ENCODE data around the gene C3AR1.

The C3AR1 gene

DNA sequence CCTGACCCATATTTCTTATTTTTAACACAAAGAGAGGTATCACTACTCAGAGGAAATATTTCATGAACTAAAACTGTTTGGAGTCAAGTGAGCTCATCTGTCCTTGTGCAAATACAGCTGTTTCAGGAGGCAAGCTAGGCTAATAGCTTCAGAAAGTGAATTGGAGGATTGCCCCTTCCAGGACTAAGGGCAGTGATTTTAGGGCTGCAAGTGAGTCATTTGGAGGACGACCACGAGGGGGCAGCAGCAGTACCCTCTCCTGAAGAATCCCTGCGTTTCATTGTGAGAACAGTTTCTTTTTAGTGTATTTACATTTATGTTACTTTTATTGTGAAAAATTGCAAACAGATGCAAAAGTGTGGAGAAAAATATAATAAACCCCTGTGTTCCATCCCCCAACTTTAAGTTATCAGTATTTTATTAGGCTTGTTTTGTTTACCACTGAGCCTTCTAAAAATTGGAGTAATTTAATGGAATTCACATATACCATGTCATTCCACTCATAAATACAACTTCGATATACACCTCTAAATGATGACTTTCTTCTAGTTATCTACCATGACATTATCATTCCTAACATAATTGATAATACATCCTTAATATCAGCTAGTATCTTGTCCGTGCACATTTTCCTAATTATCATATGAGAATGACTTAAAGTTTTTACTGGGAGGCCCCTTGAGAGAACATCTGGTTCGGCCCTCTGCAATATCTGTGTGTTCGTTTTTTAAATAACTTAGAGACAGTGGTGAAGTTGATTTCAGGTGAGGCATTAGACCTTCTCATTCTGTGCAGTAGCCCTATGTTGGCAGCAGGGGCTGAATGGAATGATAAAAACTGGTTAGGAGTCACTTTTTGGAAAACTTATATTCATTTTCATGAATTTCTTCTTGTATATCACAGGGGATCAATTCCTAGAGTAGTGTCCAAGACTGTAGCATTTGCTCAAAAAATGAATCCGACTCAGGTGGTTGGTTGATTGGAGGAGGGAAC is 19.9 kb downstream of the C3AR1 start:
- TF ChIP-seq SPI1 (IDR thresholded peaks at IDR 0.05; ENCODE audit: low read depth, low read length): no peak
- no peak for TF ChIP-seq POU2F2 (IDR thresholded peaks at IDR 0.05; ENCODE audit: low read depth, low read length)
- TF ChIP-seq POLR2A (IDR thresholded peaks at IDR 0.05; ENCODE audit: low read depth, low read length): no peak
- no peak for TF ChIP-seq POLR2AphosphoS5 (IDR thresholded peaks at IDR 0.05; ENCODE audit: low read depth, low read length)
- TF ChIP-seq PAX5 (IDR thresholded peaks at IDR 0.05; ENCODE audit: insufficient read depth, low read length, severe bottlenecking): no peak
- TF ChIP-seq TAF1 (IDR thresholded peaks at IDR 0.05; ENCODE audit: low read depth, low read length): no peak
- DNase-seq (ENCODE audit: insufficient read length, low spot score) (peak; percentile 76), FAIRE-seq (peak; percentile 89)

DNA sequence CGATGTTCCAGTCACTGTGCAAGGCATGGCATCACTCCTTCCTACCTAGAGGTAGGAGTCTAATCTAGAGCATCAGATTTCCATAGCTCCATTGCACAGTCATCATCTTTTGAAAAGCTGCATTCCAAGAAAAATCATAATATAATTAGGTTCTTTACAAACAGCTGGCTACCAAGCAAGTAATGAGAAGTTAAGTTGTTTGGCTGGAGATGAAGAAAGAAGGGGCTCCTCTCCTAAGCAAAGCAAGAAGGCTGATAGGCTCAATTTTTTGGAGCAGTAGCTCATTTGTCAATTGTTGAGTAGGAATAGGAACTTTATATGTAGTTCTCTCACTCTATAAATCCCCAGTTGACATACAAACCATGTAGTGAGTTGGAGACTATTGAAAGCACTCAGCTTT is 25.4 kb downstream of the C3AR1 start:
- no peak for FAIRE-seq
- DNase-seq (ENCODE audit: insufficient read length, low spot score): no peak
- TF ChIP-seq POLR2A (IDR thresholded peaks at IDR 0.05; ENCODE audit: low read depth, low read length) (no peak), TAF1 (IDR thresholded peaks at IDR 0.05; ENCODE audit: low read depth, low read length) (no peak), PAX5 (IDR thresholded peaks at IDR 0.05; ENCODE audit: insufficient read depth, low read length, severe bottlenecking) (no peak), POU2F2 (IDR thresholded peaks at IDR 0.05; ENCODE audit: low read depth, low read length) (no peak), POLR2AphosphoS5 (IDR thresholded peaks at IDR 0.05; ENCODE audit: low read depth, low read length) (no peak), SPI1 (IDR thresholded peaks at IDR 0.05; ENCODE audit: low read depth, low read length) (no peak)

DNA sequence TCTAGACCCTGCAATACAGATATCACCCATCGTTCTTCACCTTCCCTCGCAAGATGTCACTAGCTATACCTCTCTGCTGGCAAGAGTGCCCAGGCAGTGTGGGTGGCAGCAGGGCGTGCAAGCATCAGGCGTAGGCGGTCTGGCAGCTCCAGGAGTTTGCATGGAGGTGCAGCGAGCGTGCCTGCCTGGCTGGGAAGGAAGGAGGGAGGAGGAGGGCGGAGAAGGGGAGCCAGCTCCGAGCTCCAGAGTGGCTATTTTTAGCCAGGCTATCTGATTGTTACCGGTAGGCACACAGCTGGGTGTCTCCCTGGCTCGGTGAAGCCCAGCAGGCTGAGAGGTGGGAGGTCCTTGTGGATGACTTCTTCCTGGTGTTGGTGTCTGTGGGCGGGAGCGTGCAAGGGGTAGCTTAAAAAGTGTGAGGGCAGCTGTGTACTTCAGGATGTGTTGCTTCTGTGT is 27.5 kb downstream of the C3AR1 start:
- no peak for DNase-seq (ENCODE audit: insufficient read length, low spot score)
- TF ChIP-seq POLR2A (IDR thresholded peaks at IDR 0.05; ENCODE audit: low read depth, low read length): no peak
- no peak for TF ChIP-seq PAX5 (IDR thresholded peaks at IDR 0.05; ENCODE audit: insufficient read depth, low read length, severe bottlenecking)
- TF ChIP-seq TAF1 (IDR thresholded peaks at IDR 0.05; ENCODE audit: low read depth, low read length): no peak
- TF ChIP-seq POU2F2 (IDR thresholded peaks at IDR 0.05; ENCODE audit: low read depth, low read length): no peak
- no peak for TF ChIP-seq SPI1 (IDR thresholded peaks at IDR 0.05; ENCODE audit: low read depth, low read length)
- TF ChIP-seq POLR2AphosphoS5 (IDR thresholded peaks at IDR 0.05; ENCODE audit: low read depth, low read length): no peak
- FAIRE-seq: peak; percentile 81

DNA sequence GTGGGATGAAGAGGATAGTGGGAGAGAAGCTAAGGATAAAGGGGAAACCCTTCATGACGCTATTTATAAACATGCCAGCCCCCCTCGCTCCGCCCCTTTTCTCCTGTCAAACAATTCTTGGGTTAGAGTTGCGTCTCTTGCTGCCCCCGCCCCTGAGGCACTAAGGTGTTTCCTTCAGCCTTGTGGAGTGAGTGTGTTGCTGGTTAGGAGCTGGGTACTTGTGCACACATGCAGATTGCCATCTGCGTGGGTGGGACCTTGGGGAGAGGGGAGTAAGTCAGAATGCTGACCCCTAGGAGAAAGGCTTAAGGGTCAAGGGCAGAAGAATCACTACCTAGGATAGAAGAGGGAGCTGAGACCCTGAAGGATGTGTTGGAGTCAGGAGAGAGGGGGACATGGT is 28.2 kb downstream of the C3AR1 start:
- TF ChIP-seq TAF1 (IDR thresholded peaks at IDR 0.05; ENCODE audit: low read depth, low read length) (no peak), POLR2A (IDR thresholded peaks at IDR 0.05; ENCODE audit: low read depth, low read length) (no peak), PAX5 (IDR thresholded peaks at IDR 0.05; ENCODE audit: insufficient read depth, low read length, severe bottlenecking) (no peak), POU2F2 (IDR thresholded peaks at IDR 0.05; ENCODE audit: low read depth, low read length) (no peak), POLR2AphosphoS5 (IDR thresholded peaks at IDR 0.05; ENCODE audit: low read depth, low read length) (no peak), SPI1 (IDR thresholded peaks at IDR 0.05; ENCODE audit: low read depth, low read length) (no peak)
- DNase-seq (ENCODE audit: insufficient read length, low spot score) (no peak), FAIRE-seq (no peak)

DNA sequence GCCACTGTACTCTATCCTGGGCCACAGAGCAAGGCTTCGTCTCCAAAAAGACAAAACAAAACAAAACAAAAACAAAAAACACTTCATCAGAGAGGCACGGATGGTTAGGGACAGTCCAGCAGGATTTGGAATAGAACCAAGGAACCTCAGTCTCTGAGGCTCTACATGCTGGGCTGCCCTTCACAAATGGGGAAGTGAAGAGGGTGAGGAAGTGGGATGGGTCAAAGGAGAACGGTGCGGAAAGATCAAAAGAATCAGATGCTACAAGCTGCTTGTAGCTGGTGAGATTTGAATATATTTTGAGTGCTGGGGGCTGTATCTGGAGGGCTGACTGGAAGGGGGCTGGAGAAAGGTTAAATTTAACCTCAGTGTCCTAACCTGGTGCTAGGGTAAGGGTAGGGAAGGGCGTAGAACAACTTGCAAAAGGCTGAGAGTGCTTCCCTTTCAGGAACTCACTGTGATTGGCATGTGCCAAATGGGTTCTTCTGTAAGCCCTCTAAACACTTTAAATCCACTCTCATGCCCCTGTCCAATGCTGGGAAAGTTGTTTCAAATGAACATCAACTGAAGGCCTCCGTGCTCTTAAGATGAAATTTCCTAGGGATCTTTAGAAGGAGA is 29.0 kb downstream of the C3AR1 start:
- FAIRE-seq (peak; percentile 72), DNase-seq (ENCODE audit: insufficient read length, low spot score) (no peak)
- no peak for TF ChIP-seq PAX5 (IDR thresholded peaks at IDR 0.05; ENCODE audit: insufficient read depth, low read length, severe bottlenecking)
- peak; percentile 97 for TF ChIP-seq SPI1 (IDR thresholded peaks at IDR 0.05; ENCODE audit: low read depth, low read length)

DNA sequence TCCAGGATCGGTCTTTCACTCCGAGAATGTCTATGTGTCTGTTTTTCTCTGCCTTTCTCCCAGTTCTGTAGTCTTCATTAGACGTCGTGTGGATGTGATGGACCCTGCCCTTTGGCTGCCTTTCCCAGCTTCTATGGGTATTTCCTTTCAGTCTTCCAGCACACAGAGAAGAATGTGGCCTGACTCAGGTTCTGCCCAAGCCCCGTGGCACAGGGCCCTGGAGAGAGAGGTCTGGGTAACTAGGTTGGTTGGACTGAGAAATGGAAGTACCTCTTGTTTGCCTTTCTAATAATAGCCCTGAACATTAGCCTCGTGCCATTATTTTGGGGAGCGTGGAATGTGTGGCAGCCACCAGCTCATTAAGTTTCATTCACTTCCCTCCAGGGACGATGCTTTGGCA is 29.8 kb downstream of the C3AR1 start:
- FAIRE-seq: no peak
- DNase-seq (ENCODE audit: insufficient read length, low spot score): no peak
- TF ChIP-seq TAF1 (IDR thresholded peaks at IDR 0.05; ENCODE audit: low read depth, low read length) (no peak), POLR2A (IDR thresholded peaks at IDR 0.05; ENCODE audit: low read depth, low read length) (no peak), POLR2AphosphoS5 (IDR thresholded peaks at IDR 0.05; ENCODE audit: low read depth, low read length) (no peak), PAX5 (IDR thresholded peaks at IDR 0.05; ENCODE audit: insufficient read depth, low read length, severe bottlenecking) (no peak)

DNA sequence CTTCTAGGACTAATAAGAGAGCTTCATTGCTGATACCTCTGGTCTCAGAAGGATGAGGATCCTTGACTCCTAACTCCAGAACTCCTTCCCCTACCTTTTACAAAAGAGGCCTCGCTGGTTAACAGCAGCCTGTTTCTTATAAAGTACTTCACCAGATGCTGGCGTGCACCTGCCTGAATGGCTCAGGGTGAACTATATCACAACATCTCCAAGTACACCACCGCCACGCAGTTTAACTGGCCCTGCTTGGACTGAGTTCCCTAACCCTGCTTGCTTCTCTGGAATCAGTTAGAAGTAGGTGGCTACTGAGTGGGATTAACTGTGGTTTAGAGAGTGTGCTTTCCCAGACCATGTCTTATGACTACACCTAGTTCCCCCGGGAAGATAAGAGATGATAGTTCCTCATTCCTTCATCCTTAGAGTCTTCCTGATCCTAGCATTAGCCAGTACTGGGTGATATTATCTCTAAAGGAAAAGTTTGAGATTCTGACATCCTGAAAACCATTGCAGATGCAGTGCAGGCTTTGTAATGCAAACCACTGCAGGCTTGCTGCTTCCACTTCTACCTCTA is 30.6 kb downstream of the C3AR1 start:
- TF ChIP-seq PAX5 (IDR thresholded peaks at IDR 0.05; ENCODE audit: insufficient read depth, low read length, severe bottlenecking) (no peak), TAF1 (IDR thresholded peaks at IDR 0.05; ENCODE audit: low read depth, low read length) (no peak), POU2F2 (IDR thresholded peaks at IDR 0.05; ENCODE audit: low read depth, low read length) (no peak)
- no peak for DNase-seq (ENCODE audit: insufficient read length, low spot score)
- FAIRE-seq: no peak

DNA sequence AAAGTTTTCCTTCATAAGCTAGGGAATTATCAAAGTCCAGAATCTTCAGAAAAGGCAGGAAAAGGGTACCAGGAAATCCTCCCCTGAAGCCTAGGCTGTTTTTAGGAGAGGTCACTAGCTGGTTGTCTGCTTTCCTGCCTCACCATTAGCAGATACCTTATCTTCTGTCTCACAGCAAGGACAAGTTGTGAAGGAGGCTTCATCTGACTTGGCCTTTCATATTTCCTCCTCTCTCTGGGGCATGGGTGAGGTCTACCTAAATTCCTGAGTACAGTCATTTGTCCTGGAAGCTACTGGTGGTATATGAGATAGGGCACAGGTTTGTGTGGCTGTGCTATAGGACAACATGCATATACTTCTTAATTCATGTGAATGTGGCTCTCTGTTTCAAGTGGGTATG is 31.4 kb downstream of the C3AR1 start:
- TF ChIP-seq POLR2AphosphoS5 (IDR thresholded peaks at IDR 0.05; ENCODE audit: low read depth, low read length) (no peak), SPI1 (IDR thresholded peaks at IDR 0.05; ENCODE audit: low read depth, low read length) (no peak), POU2F2 (IDR thresholded peaks at IDR 0.05; ENCODE audit: low read depth, low read length) (no peak), POLR2A (IDR thresholded peaks at IDR 0.05; ENCODE audit: low read depth, low read length) (no peak), TAF1 (IDR thresholded peaks at IDR 0.05; ENCODE audit: low read depth, low read length) (no peak), PAX5 (IDR thresholded peaks at IDR 0.05; ENCODE audit: insufficient read depth, low read length, severe bottlenecking) (no peak)
- no peak for FAIRE-seq
- DNase-seq (ENCODE audit: insufficient read length, low spot score): no peak

DNA sequence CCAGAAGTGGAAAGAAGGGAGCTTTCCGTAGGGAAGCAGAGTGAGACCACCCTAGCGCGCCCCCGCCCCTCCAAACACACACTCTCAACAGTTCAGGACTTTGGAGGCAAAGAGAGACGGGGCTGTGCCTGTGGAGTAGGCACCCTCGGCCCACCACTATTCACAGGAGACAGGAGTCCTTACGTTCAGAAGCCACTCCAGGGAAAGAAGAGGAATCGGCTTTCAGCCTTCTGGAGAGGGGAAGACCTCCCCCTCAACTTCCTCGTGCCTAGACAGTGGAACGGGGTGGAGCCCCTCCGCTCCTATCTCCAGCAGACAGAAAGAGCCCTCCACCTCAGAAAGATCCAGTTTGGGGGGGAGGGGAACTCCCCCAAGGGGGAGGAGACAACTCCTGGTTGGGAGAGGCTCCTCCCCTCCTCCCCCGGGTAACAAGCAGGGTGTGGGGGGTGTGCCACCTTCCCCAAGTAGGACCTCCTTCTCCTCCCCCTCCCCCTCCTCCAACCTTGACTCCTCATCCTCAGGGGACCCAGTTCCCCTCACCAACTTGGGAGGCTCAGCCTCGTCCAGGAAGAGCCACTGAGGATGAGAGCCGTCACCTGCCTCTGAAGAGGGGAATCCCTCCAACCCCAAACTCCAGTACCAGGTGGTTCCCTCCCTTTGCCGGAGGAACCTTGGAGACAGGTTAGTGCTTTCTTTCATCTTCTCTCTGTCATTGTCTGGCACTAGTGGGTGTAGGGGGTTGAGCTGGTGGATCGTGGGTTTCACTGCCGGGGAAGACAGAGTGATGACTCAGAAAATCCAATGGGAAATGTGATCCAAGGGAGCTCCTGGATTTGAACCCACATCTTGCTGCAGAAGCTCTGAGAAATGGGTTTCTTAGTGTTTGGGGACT is 32.8 kb downstream of the C3AR1 start:
- peak; percentile 37 for DNase-seq (ENCODE audit: insufficient read length, low spot score)
- FAIRE-seq: peak; percentile 69
- TF ChIP-seq SPI1 (IDR thresholded peaks at IDR 0.05; ENCODE audit: low read depth, low read length) (no peak), TAF1 (IDR thresholded peaks at IDR 0.05; ENCODE audit: low read depth, low read length) (no peak), POLR2AphosphoS5 (IDR thresholded peaks at IDR 0.05; ENCODE audit: low read depth, low read length) (no peak), POU2F2 (IDR thresholded peaks at IDR 0.05; ENCODE audit: low read depth, low read length) (no peak), PAX5 (IDR thresholded peaks at IDR 0.05; ENCODE audit: insufficient read depth, low read length, severe bottlenecking) (no peak), POLR2A (IDR thresholded peaks at IDR 0.05; ENCODE audit: low read depth, low read length) (no peak)

All from GM12891 (cell line).